Activated effector memory CD4-positive, alpha-beta T cell treated with Interleukin-2 at 50 U/mL for 16 hours (primary cell): Measurements from ENCODE around the gene IFIT2.
"Not testable (repeated sequence)": the region's sequence is repeated elsewhere in the genome, so short reads cannot be mapped to it uniquely, and the experiment has no call there.

Source experiments
- DNase-seq: peaks from one replicate; pipeline ENCODE4 v3.0.0-alpha.2; 2020

IFIT2 gene

DNA sequence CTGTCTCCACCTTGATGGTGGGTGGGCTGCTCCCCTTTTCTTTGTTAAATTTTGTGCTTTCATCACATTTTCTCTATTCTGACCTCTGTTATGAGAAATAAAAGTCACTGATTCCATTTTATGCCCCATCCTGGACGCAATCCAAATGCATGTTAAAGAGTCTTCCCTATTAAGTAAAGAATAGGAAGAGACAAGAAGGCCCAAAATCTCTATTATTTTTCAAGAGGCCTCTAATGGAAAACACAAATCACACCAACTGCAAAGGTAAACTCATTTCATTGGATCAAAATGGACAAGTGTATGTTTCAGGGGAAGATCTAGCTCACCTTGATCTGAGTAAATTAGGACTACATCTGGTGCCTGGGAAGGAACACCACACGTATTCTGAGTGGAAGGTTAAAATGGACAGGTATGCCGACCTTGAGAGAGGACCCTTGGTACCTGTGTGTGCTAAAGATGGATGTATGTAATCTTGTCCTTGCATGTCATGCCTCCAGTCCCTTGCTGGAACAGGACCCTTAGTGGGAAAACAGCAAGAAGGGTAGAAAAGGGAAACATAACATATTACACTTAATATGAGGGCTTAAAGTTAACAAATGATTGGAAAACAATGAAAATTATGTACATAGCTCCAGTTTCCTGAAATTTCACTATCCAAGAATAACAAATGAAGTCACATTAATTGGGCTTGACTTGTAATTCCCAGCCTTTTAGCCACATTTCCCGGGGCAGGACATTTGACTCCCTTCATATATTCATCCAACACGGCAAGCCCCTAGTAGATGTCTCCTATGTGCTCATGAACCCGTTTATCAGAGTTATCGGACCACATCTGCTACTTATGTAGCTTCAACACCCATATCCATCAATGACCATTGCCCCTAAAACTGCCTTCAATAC, 7.6 kb downstream of the IFIT2 start:
- no peak for DNase-seq

DNA sequence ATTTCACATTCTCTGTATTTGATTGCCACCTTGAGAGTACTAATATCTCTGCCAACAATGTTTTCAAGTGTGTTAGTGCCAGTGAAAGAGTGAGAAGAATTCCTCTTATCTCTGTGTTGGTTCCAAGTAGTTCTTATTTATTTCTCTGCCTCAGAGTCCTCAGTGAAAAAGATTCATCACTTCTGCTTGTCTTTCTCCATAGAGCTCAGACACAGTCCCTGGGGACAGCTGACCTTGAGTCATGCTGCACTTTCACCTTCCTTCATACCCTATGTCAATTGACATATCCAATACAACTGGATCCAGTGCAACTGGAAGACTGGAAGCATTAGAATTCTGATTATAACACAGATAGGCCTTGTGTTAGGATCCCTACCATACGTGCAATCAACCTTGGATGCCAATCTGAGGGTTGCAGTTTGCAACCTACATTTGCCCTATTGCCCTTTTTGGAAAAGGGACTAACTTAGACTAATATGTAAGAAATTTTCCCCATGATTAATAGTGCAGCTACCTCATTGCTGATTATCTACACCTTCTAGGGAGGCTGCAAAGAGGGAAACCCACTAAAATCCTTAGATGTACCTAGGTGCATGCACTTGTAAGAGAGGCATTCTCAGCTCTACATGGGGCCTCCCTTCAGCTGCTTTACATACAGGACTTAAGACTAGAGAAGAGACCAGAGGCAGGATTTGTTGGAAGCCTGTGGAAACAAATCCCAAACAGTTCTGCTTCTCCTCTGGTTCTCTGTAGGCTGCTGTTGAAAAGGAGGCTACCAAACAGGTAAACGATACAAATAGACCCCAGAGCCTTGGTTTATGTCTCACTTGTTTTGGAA, 8.4 kb downstream of the IFIT2 start:
- no peak for DNase-seq

DNA sequence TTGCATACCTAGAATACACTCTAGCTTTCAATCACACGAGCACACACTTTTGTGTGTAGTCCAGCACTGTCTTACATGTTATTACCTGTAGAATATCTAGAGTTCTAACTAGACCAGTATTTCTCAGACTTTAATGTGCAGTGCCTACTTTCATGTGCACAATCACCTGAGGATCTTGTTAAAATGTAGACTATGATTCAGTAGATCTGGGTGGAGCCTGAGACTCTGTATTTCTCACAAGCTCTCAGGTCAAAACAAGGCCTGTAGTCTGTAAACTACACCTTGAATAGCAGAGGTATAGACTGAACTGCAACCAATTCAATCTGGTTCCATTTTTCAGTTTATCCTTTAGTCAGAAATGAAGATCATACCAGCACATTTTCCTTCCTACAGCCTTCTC, 11.1 kb downstream of the IFIT2 start:
- DNase-seq = no peak

DNA sequence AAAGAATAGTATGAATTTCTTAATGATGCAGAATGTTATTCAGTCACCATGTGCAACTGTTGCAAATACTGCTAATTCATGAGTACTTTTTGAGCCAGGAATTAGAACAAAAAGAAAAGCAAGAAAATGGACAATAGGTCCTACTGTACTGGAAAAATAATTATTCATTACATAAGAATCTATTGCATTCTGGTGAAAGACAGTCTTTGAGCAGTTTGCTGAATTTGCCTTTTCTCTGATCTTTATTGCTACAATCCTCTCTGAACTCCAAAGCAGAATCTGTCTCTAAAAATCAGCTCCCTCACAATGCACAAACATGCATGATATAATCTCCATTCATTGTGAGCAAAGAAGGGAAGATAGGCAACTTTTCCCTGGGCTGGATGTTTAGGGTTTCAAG, 12.8 kb downstream of the IFIT2 start:
- DNase-seq = no peak

DNA sequence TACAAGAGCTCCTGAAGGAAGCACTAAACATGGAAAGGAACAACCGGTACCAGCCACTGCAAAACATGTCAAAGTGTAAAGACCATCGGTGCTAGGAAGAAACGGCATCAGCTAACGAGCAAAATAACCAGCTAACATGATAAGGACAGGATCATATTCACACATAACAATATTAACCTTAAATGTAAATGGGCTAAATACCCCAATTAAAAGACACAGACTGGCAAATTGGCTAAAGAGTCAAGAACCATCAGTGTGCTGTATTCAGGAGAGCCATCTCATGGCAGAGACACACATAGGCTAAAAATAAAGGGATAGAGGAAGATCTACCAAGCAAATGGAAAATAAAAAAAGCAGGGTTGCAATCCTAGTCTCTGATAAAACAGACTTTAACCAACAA, 16.2 kb downstream of the IFIT2 start:
- DNase-seq = not testable (repeated sequence)

DNA sequence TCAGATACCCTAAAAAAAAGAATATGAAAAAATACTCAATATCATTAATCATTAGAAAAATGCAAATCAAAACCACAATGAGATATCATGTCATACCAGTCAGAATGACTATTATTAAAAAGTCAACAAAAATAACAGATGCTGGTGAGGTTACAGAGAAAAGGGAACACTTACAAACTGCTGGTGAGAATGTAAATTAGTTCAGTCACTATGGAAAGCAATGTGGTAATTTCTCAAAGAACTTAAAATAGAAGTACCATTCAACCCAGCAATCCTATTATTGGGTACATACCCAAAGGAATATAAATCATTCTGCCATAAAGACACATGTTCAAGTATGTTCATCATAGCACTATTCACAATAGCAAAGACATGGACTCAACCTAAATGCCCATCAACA, 23.2 kb downstream of the IFIT2 start:
- DNase-seq = not testable (repeated sequence)

DNA sequence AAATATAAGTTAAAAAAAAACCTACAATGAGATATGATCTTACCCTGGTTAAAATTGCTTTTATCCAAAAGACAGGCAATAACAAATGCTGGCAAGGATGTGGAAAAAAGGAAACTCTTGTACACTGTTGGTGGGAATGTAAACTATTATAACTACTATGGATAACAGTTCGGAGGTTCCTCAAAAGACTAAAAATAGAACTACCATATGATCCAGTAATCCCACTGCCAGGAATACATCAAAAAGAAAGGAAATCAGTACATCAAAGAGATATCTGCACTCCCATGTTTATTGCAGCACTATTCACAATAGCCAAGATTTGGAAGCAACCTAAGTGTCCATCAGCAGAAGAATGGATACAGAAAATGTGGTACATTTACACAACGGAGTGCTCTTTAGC, 24.0 kb downstream of the IFIT2 start:
- not testable (repeated sequence) for DNase-seq

DNA sequence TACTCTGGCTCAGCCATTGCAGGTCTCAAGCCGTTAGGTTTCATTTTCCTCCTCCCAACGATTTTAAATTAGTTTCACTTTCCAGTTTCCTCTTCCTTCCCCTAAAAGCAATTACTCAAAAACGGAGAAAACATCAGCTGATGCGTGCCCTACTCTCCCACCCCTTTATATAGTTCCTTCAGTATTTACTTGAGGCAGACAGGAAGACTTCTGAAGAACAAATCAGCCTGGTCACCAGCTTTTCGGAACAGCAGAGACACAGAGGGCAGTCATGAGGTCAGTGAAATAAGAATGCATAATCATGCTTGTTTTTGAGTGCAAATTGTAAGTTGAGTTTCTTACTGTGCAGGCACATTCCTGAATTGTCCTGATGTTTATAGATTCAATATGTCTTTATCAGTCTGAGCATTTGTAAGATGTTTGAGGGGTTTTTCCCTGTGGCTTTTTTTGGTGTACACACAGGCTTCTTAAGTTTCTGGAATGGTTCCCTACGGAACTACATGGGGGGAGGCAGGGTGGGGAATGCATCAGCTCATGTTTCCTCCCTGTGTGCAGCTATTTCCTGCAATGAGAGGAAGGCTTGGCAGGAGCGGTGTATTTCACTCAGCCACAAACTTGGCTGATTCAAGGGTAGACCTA, 26.1 kb downstream of the IFIT2 start, which contains the start of gene IFIT3:
Gene IFIT3, plus strand, starts transcription at position 195 of the 639 bp plus-strand sequence. Its CDS starts 77 bp downstream, at position 272.
- DNase-seq = no peak

DNA sequence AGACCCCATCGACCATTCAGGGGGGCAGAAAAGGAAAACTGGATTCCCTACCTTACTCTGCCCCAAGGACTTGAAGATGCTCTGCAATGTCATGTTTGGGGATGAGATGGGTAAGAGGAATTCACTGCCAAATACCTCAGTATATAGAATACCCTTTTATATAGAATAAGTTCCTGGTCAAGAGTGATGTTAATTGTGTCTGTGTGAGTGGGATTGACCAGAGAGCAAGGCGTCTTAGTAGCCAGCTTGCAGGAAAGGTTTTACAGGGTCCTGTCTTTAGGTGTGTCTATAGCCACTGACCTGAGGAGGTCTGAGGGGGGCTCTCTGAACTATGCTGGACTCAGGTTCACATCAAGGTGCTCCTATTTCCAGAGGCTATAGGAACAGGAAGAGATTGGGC, 27.3 kb downstream of the IFIT2 start:
- no peak for DNase-seq

DNA sequence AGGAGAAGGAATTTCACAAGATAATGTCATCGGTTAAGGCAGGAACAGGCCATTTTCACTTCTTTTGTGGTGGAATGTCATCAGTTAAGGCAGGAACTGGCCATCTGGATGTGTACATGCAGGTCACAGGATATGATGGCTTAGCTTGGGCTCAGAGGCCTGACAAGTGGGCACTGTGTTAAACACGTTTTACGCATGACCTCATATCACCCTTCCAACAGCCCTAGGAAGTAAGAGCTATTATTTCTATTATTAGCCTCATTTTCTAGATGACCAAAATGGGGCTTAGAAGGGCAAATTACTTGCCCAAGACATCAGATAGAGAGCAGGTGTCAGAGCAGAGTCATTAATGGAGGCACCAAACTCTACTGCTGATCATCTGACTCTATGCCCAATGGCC, 28.2 kb downstream of the IFIT2 start:
- DNase-seq = not testable (repeated sequence)

DNA sequence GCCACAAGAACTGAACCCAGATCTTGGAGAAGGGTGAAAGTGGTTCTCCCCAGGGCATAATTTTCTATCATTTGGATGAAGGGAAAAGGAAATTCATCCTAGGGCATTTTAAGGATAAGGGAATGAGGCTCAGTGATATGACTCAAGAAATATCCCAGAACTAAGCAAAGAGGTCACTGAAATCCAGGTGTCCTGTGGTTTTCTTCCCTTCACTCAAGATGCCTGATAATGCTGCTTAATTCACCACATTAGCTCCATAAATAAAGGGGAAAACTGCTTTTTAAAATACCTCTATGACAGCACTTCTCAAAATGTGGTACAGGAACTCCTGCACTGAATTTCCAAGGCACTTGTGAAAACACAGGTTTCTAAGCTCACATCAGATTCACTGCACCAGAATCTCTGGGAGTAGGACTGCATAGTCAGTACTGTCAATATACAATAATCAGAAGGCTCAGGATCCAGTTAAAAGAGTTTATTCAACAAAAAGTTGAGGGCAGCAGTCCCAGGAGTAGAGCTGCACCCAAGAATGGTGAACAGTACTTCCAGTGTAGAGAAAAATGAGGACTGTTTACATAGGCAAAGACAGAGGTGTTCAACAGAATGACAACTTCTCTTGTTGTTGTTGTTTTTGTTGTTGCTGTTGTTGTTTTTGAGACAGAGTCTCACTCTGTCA, 28.8 kb downstream of the IFIT2 start:
- no peak for DNase-seq

DNA sequence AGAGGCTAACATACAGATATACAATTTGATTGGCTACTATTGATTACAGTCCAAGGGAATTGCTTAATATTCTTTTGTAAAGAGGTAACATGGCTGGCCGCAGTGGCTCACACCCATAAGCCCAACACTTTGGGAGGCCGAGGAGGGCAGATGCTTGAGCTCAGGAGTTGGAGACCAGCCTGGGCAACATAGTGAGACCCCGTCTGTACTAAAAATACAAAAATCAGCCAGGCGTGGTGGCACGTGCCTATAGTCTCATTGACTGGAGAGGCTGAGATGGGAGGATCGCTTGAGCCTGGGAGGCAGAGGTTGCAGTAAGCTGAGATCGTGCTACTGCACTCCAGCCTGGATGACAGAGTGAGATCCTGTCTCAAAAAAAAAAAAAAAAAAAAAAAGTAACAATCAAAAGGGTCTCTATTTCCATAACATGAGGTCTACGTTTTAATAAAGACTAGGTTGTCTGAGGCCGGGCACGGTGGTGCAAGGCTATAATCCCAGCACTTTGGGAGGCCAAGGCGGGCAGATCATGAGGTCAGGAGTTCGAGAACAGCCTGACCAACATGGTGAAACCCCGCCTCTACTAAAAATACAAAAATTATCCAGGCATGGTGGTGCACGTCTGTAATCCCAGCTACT, 29.8 kb downstream of the IFIT2 start:
- DNase-seq = not testable (repeated sequence)

DNA sequence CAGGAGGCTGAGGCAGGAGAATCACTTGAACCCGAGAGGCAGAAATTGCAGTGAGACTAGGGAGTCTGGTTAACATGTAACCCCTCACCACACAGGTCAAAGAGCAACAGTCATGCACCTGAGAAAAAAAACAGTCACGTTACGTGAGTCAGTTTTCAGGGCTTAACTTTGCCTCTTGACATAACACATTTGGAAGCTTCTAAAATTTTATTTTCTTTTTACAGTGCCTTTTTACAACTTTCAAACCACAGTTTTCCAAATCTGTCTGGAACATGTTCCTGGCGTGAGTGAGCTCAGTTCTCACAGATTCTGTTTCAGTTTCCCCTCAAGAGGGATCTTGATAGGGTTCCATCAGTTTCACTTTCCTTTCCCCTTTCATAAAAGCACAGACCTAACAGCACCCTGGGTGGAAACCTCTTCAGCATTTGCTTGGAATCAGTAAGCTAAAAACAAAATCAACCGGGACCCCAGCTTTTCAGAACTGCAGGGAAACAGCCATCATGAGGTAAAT, 30.3 kb downstream of the IFIT2 start:
- no peak for DNase-seq

DNA sequence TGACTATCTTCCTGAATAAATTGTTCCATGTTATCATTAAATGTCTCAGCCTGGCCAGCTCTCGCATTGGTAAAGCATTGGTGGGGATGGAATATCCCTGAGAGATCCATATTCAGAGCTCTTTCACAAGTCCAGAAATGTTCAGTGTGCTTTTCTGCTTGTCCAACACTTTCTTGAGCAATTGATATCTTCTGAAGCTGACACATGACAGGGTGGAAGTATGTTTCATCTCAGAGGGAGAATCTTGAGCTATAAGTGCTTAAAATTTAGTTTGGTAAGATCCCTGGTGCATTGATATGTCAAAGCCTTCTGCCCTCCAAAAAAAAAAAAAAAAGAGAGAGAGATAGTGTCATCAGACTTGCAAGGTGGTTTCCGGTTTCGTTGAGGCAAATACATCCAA, 33.4 kb downstream of the IFIT2 start:
- no peak for DNase-seq

DNA sequence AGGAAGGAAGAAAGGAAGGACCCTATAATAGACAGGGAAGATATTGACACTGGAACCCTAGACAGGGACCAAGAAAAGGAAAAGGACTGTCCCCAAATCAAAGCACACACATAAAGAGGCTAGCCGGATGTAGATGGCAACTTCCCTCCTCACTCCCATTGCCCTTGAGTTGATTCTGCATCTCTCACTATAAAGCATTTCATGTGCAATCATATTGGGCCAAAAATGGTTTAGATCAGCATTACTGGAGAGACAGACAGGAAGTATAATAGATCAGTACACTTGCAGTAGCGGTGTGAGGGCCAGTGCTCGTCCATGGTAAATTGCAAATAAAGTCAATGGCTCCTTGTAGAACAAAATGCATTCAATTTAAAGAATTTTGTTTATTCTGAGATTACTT, 34.4 kb downstream of the IFIT2 start:
- no peak for DNase-seq

DNA sequence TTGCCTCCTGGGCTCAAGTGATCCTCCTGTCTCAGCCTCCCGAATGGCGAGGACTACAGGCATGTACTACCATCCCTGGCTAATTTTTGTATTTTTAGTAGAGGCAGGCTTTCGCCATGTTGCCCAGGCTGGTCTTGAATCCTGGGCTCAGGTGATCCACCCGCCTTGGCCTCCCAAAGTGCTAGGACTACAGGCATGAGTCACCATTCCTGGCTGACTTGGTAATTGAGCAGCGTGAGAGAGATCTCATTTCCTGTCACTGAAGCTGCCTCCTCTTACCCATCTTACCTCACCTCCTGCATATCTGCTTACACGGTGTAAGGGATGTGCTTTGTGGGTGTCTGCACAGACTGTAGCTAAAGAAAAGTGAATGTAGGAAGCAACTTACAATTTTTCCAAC, 35.6 kb downstream of the IFIT2 start:
- peak; percentile 22 for DNase-seq

DNA sequence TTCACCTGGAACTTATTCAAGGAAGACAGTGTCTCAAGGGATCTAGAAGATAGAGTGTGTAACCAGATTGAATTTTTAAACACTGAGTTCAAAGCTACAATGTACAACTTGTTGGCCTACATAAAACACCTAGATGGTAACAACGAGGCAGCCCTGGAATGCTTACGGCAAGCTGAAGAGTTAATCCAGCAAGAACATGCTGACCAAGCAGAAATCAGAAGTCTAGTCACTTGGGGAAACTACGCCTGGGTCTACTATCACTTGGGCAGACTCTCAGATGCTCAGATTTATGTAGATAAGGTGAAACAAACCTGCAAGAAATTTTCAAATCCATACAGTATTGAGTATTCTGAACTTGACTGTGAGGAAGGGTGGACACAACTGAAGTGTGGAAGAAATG, 36.9 kb downstream of the IFIT2 start:
- DNase-seq = no peak

DNA sequence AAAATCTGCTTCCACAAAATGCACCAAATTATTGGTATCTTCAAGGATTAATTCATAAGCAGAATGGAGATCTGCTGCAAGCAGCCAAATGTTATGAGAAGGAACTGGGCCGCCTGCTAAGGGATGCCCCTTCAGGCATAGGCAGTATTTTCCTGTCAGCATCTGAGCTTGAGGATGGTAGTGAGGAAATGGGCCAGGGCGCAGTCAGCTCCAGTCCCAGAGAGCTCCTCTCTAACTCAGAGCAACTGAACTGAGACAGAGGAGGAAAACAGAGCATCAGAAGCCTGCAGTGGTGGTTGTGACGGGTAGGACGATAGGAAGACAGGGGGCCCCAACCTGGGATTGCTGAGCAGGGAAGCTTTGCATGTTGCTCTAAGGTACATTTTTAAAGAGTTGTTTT, 38.0 kb downstream of the IFIT2 start:
- DNase-seq = no peak

DNA sequence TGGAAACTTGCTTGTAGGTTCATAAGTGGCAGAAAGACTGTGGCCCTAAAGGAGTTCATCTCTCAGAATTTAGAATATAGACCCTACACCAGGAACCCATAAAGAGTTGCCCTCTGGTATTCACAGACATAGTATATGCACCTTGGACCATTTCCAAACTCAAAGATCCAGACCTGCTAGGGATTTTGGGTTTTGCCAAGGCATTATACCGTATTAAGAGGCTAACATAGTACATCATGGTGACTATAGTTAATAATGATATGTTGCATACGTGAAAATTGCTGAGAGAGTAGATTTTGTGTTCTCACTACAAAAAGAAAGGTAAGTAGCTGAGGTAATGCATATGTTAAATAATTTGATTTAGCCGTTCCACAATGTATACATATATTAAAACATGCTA, 39.8 kb downstream of the IFIT2 start:
- no peak for DNase-seq

DNA sequence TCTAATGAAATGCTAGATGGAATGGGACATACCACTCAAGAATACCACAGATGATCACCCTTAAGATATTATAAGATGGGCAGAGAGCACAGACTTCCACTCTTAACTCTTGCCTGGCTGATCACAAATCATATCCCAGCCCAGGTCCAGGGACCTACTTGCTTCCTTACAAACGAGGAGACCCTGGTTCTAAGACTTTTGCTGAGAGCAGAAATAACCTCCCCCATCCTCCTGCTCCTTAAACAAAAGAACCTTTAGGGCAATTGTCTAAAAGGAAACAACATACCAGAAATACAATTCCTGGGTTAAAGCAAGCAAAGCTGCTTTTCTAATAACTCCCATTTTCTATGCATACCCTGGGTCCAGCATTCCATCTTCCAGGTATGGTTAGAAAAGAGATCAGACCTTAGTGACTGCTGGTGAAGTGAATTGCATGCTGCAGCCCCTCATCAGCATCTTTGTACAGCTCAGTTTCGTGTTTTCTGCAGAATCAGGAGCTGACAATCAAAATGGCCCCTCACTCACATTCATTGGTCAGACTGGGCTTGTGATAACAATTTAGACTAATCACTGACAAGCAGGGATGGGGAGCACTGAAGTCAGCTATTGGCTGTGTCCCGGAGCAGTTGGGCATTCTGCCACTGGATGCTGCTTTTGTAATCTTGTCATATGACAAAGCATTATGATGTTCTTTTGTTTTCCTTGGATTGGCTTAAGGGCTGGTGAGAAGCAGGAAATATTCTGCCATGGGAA, 40.5 kb downstream of the IFIT2 start:
- no peak for DNase-seq

DNA sequence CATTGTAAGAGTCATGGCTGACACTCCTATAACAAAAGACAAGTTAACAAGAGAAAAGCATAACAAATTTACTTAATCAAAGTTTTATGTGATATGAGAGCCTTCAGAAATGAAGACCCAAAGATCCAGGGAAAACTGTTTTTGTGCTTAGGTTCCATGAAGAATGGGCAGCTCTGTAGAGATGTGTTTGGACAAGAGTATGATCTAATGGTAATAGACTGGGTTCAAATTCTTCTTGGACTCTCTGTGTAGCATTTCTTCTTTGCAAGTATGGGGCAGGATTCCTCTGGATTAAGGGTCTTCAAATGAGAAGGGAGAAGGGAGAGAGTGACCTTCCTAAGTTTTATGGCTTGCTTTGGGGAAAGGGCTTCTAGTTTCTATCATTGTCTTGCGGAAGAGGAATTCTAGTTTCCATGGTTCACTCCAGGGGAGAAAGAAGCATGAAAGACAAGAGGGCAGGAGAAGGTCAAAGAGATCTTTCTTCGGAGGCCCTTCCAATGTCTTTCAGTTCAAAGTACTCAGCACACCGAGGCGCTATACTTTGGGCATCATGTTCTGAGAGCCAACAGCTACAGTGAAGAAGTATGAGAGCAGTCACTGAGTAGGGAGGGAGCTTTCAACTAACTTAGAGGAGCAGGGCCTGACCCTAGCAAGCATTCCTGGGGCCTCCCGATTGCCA, 41.4 kb downstream of the IFIT2 start:
- no peak for DNase-seq
